Tibial nerve (tissue), 4 donors: ENCODE measurements around the gene GPRIN3. TPM values are rescaled to one million over a fixed set of nuclear protein-coding genes. Genes with fewer than 3 reads are reported as not detected.
"Not testable (repeated sequence)": the region's sequence is repeated elsewhere in the genome, so short reads cannot be mapped to it uniquely, and the experiment has no call there.

Experiments used
- DNase-seq, 2 donors: peaks; one replicate each; pipeline ENCODE4 v3.0.0-alpha.2; 2019; ENCODE audit warnings: low spot score in 2 of 2
- H3K27ac ChIP-seq, 4 donors: fragments of 200-600 bp; sonication (generic) in 3 of 4; one replicate each; pipeline ENCODE4 v1.5.1; 2017 to 2019; ENCODE audit warnings: mild to moderate bottlenecking in 1 of 4
- H3K27me3 ChIP-seq, 2 donors: fragments of 200-600 bp; sonication (generic) in 1 of 2; one replicate each; pipeline versions ENCODE4 v1.5.1 to v1.6.0; 2017 to 2019
- H3K36me3 ChIP-seq, 3 donors: fragments of 200-600 bp; sonication (generic); one replicate each; pipeline ENCODE4 v1.5.1; 2018 to 2019
- H3K4me1 ChIP-seq, 4 donors: fragments of 200-600 bp; sonication (generic) in 3 of 4; one replicate each; pipeline ENCODE4 v1.5.1; 2017 to 2019
- H3K4me3 ChIP-seq, 4 donors: fragments of 200-600 bp; sonication (generic) in 3 of 4; one replicate each; pipeline ENCODE4 v1.5.1; 2017 to 2019; ENCODE audit warnings: mild to moderate bottlenecking in 1 of 4, moderate library complexity in 1 of 4
- H3K9me3 ChIP-seq, 4 donors: fragments of 200-600 bp; sonication (generic) in 3 of 4; one replicate each; pipeline ENCODE4 v1.5.1; 2017 to 2019
- CTCF ChIP-seq, 5 experiments: fragments of 200-600 bp in 3 of 5; fragments of 450-650 bp in 2 of 5; sonication (generic) in 3 of 5; IDR thresholded peaks; one replicate each; pipeline ENCODE4 v1.5.1; 2016 to 2019; ENCODE audit warnings: antibody characterized with exemption in 5 of 5, mild to moderate bottlenecking in 3 of 5, moderate library complexity in 2 of 5
- EP300 ChIP-seq, 2 donors: sonication (generic); formaldehyde crosslinking; IDR thresholded peaks; one replicate each; pipeline ENCODE4 v1.6.1; 2017; ENCODE audit warnings: antibody characterized with exemption in 2 of 2, mild to moderate bottlenecking in 1 of 2
- POLR2A ChIP-seq, 2 donors: fragments of 450-650 bp; IDR thresholded peaks; one replicate each; pipeline ENCODE4 v1.6.1; 2017; ENCODE audit warnings: antibody characterized with exemption in 2 of 2, mild to moderate bottlenecking in 2 of 2, moderate library complexity in 2 of 2
- WGBS, 2 donors: methylation state at CpG; one replicate each; pipeline ENCODE4 v1.1.5; 2018; 5-methylcytosine and 5-hydroxymethylcytosine counted together
- total RNA-seq, 4 donors: library from RNA; depleted of rRNA; stranded (reverse); fragments of >200 nt; gene quantifications; one replicate each; pipeline ENCODE4 v1.1.0, GENCODE V29; 2016

Gene GPRIN3
- total RNA-seq, 4 donors from 2014 or later = 2.3 to 5.2 (median 4.6) TPM

- Histone ChIP-seq H3K4me3 (no peak overlapping the region), H3K9me3 (no peaks in the 10 kb centered on the region)
- 69 to 78% methylated on average over 1 of the region's 1 CpG for WGBS, 2 donors
These were observed 8.6 kb upstream of the GPRIN3 start for GRCh38 chr4:89316211-89316610.

GRCh38 chr4:89314291-89314690 is 6.7 kb upstream of the GPRIN3 start:
- Histone ChIP-seq H3K36me3 (no peaks in the 10 kb centered on the region), H3K4me1 (no peaks in the 10 kb centered on the region), H3K27ac (no peak overlapping the region), H3K27me3 (no peaks in the 10 kb centered on the region), H3K4me3 (no peak overlapping the region), H3K9me3 (no peaks in the 10 kb centered on the region)
- no peak for DNase-seq
- TF ChIP-seq CTCF (IDR thresholded peaks at IDR 0.05) = no peak
- no peak for TF ChIP-seq POLR2A (IDR thresholded peaks at IDR 0.05)
- no peak for TF ChIP-seq EP300 (IDR thresholded peaks at IDR 0.05)
- WGBS, 2 donors = 79 to 82% methylated on average over 3 of the region's 3 CpGs

More at GRCh38 chr4:89316211-89316610, 8.6 kb upstream of the GPRIN3 start:
- Histone ChIP-seq H3K4me1 (no peaks in the 10 kb centered on the region), H3K27ac (no peak overlapping the region), H3K27me3 (no peaks in the 10 kb centered on the region), H3K36me3 (no peaks in the 10 kb centered on the region)
- DNase-seq = no peak
- TF ChIP-seq CTCF (IDR thresholded peaks at IDR 0.05) (no peak), EP300 (IDR thresholded peaks at IDR 0.05) (no peak), POLR2A (IDR thresholded peaks at IDR 0.05) (no peak)

DNA sequence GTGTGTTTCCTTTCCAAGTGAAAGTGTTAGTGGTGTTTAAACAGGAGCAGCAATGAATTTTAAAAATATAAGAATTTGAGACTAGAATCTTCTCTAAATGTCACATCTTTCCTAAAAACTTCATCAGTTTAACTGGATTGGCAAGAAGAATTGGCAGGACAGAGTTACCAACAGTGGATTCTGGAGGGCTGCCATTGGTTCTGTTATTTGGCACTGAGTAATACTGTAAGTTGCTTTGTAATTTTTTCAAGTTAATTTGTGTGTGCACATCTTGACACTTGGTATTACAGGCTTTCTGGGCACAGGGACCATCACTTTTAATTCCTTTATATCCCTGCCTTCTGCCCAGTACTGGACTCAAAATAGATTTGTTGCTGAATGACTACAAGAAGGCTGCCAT is 4.5 kb upstream of the GPRIN3 start:
- no peak for DNase-seq
- no peak for TF ChIP-seq EP300 (IDR thresholded peaks at IDR 0.05)
- H3K27ac ChIP-seq = no peak overlapping the region

GRCh38 chr4:89311433-89311832 is 3.8 kb upstream of the GPRIN3 start:
- no peaks in the 10 kb centered on the region for H3K9me3 ChIP-seq
- H3K36me3 ChIP-seq = no peaks in the 10 kb centered on the region
- no peak overlapping the region for H3K4me3 ChIP-seq
- WGBS, 2 donors = 28 to 59% methylated on average over 1 of the region's 1 CpG
- DNase-seq = no peak
- H3K27ac ChIP-seq = no peak overlapping the region
- H3K4me1 ChIP-seq = peaks cover 0 to 14% (median 7%) of the 10 kb centered on the region in 4 donors
- H3K27me3 ChIP-seq = no peaks in the 10 kb centered on the region
- TF ChIP-seq EP300 (IDR thresholded peaks at IDR 0.05) = no peak
- no peak for TF ChIP-seq POLR2A (IDR thresholded peaks at IDR 0.05)
- no peak for TF ChIP-seq CTCF (IDR thresholded peaks at IDR 0.05)

More for the DNA sequence above, 4.5 kb upstream of the GPRIN3 start:
- Histone ChIP-seq H3K4me3 (no peak overlapping the region), H3K9me3 (no peaks in the 10 kb centered on the region), H3K4me1 (peaks cover 0 to 13% (median 7%) of the 10 kb centered on the region in 4 donors), H3K36me3 (no peaks in the 10 kb centered on the region), H3K27me3 (no peaks in the 10 kb centered on the region)

DNA sequence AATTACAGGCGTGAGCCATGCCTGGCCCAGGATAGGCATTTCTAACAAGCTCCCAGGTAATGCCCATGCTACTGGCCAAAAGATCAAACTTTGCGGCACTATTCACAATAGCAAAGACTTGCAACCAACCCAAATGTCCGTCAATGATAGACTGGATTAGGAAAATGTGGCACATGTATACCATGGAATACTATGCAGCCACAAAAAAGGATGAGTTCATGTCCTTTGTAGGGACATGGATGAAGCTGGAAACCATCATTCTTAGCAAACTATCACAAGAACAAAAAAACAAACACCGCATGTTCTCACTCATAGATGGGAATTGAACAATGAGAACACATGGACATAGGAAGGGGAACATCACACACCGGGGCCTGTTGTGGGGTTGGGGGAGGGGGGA is 1.6 kb upstream of the GPRIN3 start:
- not testable (repeated sequence) for H3K27ac ChIP-seq, DNase-seq

DNA sequence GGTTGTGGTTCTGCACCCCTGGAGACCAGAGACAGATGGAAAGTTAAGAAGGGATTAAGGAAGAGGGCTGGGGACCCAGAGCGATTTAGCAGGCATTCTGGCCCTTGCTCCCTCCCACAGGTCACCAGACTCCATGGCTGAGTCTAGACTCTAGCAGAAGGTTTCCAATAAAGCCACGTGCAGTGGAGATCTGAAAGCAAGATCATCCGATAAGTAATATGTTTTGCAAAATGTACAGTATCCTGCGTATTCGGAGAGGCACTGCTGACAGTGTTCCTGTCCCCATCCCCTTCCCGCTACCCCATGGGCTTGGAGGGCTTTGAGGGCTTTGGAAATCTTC is 531 bp upstream of the GPRIN3 start:
- Histone ChIP-seq H3K9me3 (no peaks in the 10 kb centered on the region), H3K4me1 (peaks cover 0 to 14% (median 9%) of the 10 kb centered on the region in 4 donors), H3K36me3 (no peaks in the 10 kb centered on the region), H3K4me3 (peak overlapping the region; percentile 34 to 80 (median 60)), H3K27me3 (no peaks in the 10 kb centered on the region), H3K27ac (peak overlapping the region in 3 of 4 donors; percentile 47 to 77 (median 74))
- no peak for DNase-seq
- WGBS, 2 donors = 26 to 38% methylated on average over 6 of the region's 6 CpGs
- TF ChIP-seq POLR2A (IDR thresholded peaks at IDR 0.05) (no peak), CTCF (IDR thresholded peaks at IDR 0.05) (no peak), EP300 (IDR thresholded peaks at IDR 0.05) (no peak)

More for the DNA sequence above, 1.6 kb upstream of the GPRIN3 start:
- not testable (repeated sequence) for H3K4me3 ChIP-seq, H3K36me3 ChIP-seq, H3K27me3 ChIP-seq, H3K9me3 ChIP-seq
- H3K4me1 ChIP-seq = peaks cover 0 to 14% (median 9%) of the 10 kb centered on the region in 4 donors
- 97 to 99% methylated on average over 5 of the region's 5 CpGs for WGBS, 2 donors
